ENCODE measurements around the gene PLAAT2.
"Not testable (repeated sequence)": the region's sequence is repeated elsewhere in the genome, so short reads cannot be mapped to it uniquely, and the experiment has no call there.

The PLAAT2 gene

GRCh38 chr11:63574856-63575602, 11.8 kb upstream of the PLAAT2 start:
- no peak for FAIRE-seq

- FAIRE-seq: peak; percentile 77
Measured at GRCh38 chr11:63573881-63574855, 11.0 kb upstream of the PLAAT2 start.

DNA sequence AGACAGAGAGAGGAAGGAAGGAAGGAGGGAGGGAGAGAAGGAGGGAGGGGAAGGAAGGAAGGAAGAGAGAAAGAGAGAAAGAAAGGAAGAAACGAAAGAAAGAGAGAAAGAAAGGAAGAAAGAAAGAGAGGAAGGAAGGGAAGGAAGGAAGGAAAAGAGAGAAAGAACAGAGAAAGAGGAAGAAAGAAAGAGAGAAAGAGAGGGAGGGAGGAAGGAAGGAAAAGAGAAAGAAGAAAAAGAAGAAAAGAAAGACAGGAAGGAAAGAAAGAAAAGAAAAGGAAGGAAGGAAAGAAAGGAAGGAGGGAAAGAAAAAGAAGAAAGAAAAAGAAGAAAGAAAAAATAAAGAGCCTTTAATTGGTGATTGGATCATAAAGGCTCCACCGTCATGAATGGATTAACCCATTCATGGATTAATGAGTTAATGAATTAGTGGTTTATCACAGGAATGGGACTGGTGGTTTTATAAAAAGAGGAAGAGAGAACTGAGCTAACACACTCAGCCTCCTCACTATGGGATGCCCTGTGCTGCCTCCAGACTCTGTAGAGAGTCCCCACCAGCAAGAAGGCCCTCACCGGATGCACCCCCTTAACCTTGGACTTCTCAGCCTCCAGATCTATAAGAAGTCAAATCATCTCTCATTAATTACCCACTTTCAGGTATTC, 9.0 kb upstream of the PLAAT2 start:
- no peak for FAIRE-seq

DNA sequence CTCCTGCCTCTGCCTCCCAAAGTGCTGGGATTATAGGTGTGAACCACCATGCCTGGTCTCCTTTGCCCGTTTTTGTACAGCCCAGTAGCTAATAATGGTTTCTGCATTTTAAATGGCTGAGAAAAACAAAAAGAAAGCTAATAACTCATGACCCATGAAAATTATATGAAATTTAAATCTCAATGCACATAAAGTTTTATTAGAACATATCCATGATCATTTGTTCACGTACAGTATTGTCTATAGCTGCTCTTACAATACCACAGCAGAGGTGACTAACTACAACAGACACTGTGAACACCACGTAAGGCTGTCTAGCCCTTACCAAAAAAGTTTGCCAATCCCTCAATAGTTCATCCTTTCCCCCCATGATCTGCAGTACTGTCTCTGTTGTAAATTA, 6.4 kb upstream of the PLAAT2 start:
- FAIRE-seq: no peak

DNA sequence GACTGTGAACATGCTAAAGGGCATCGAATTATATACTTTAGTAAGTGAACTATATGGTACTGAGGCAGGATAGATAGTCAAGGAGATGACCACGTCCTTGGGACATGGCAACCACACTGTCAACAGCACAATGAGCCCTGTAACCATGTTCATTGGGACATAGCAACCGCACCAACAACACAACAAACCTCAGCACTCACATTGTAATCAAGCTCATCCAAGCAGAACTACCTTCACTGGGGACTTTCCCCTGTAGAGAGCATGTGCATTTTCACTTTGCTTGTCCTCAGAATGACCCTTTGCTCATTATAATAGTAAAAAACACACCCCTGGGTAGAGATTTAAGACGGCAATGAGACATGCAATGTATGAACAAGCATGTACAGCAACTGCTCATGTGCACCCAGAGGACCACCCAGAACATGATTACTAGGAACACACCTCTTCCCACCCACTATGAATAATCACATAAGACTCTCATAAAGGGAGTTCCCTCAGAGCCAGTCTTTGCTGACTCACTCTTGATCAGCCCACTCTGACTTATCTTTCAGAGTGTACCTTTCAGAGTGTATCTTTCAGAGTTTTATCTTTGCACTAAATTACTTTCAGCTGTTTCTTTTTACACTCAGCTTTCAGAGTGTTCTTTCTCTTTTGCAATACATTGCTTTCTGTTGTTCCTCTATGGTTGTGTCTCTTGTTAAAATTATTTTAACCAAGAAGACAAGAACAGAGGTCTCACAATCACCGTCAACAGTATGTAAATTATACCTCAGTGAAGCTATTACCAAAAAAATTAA, 4.1 kb upstream of the PLAAT2 start:
- no peak for FAIRE-seq

GRCh38 chr11:63564784-63565350, 1.7 kb upstream of the PLAAT2 start:
- FAIRE-seq: no peak

DNA sequence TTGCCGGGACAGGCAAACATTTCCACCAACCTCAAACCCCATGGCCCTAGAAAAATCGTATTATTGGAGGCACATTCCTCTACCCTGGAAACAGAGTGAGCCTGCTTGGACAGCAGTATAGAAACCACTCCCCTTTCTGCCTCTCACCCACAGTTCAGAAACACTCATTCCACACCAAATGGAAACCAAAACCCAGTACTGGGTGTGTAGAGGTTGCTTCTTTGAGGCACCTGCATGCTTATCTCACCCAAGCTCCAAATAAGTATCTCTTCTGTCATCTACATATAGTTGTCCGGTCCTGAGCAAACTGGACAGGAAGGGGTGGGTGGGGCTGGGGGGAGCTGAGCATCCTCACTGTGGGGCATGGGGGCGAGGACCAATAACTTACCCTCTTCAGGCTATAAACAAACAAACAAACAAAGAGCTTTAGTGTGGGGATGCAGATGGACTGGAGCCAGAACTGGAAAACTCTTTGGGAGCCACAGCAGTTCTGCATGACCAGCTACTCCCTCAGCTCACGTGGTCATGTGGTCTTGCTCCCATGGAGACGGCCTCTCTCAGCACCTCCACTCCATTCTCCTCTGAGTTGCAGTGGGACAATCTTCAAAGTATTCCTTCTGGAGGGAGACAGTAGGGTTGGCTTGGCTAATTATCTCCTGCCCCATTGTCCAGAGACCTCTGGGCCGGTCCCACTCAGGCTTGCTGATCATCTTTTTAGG, 1.0 kb upstream of the PLAAT2 start:
- no peak for FAIRE-seq

DNA sequence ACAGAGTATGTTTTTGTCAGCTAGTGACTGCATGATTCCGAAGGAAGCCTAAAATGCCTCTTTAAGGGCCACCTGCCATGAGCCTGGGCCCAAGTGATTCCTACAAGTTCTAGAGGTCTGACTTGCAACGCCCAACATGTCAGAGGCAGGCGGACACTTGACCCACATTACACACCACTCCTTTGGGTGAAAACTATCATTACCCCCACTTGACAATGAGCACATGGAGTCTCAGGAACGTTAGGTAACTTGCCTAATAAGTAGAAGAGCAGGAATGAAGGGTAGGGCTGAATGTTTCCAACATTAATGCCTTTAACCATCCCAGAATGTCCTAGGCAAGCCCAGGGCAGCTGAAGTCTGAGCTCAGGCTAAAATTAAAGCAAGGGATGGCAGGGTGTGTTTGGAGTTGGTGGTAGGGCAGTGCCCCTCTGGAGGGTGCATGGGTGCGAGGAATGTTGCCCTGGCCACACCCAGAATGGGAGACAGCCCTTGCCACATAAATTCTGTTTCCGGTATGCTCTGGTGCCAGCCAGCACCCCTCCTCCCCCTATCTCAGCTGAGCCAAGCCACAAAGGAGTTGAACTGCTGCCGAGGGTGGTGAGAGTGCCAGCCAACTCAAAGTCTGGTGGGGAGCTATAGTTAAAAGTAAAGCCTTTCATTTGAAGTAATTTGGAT, 2.5 kb downstream of the PLAAT2 start:
- no peak for FAIRE-seq

DNA sequence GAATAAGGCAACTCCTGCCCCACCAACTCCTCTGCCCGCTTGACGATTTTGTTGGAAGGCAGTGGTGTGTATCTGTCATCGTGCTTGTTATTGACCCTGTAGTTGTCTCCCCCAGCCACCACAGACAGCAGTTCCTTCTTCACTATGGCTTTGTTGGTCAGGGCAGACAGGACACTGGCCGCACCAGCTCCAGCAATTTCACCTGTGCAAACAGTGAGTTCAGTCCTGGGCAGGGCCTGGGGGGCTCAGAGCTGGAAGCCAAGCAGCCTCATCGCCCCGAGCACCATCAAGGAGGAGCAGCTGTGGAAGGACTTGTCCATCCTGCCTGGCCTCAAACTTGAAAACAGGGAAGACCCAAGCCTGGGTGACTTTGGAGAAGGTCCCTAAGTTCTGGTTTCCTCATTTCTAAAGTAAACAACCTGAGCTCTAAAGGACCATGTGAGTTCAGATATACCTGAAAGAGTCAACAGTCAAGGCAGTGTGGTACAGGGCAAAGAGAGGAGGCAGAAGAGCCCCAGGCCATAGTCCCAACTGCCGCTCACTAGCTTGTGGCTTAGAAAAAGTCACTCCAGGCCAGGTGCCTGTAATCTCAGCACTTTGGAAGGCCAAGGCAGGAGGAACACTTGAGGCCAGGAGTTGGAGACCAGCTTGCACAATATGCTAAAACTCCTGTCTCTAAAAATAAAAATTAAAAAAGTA, 4.6 kb downstream of the PLAAT2 start:
- FAIRE-seq: no peak

DNA sequence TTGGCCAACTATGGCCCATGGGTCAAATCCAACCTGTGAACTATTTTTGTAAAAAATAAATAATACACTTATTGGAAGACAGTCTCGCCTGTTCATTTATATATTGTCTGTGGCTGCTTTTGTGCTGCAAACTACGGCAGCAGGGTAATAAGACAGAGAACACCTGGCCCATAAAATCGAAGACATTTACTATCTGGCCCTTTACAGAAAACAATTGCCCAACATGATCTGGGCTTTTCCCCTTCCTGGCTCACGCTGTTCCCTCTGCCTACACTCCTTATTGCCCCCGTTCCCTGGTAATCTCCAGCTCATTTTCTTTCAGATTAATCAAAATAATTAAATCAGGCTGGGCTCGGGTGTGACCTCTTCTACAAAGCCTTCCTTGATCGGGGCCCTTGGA, 5.6 kb downstream of the PLAAT2 start:
- FAIRE-seq: no peak

DNA sequence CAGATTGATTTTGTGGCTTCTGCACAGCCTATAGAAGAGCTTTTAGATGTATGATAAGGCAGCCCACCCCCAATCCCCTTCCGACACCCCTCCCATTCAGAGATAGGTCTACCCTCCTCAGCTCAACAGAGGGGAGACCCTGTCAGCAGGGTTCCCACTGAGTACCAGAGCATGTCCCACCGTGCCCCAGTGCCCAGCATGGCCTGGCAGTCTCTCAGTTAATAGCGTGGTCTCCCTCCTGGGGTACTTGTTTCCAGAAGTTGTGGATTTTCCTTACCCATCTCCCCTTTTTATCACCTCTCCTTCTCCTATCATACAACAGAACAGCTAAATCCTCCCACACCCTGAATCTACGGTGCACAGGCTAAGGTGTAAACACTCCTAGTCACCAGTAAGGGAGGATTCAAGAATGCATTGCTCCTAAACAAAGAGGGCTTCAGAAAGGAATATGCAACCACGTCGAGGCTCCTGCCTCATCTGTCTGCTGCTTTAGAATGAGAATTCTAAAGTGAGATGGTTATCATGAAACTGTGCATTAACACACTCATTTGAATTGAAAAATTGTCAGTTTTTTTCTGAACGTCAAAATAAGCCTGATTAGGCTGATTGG, 6.7 kb downstream of the PLAAT2 start:
- FAIRE-seq: no peak

- no peak for FAIRE-seq
Measured at GRCh38 chr11:63554877-63555223, 8.3 kb downstream of the PLAAT2 start.

DNA sequence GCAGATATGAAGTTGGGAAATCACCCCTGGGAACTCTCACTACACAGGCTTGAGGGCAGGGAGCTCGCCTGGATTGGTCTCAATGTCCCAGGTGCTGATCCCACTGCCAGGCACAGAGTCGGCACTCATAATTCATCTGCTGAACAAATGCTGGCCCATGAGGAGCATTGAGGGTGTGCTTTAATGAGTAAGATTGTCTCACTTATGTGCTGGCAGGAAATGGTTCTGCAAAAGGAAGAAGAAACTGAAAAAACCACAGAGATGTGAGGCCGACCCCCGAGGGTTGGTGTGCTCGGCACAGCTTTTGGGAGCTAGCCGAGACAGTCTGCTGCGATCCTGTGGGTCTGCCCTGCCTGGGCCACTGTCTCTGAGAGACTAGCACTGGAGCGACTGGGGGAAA, 9.4 kb downstream of the PLAAT2 start:
- FAIRE-seq: no peak

DNA sequence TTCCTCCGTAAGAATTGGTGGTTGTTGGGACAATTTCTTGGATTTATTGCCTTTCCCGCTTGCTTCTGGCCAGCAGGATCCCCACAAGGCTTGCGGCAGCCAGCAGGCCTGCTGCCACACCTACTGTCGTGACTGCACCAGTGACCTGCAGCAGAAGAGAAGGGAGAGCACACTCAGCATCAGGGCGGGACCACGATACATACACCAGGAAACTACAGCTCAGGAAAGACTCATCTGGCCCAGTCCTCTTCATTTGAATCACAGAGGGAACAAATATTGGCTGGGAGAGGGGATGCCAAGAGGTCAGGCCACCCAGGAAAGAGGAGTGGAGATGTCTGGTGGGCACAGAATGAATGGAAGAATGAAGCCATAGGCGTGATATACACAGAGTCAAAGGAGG, 10.3 kb downstream of the PLAAT2 start:
- no peak for FAIRE-seq

GRCh38 chr11:63551889-63552266, 11.3 kb downstream of the PLAAT2 start:
- FAIRE-seq: no peak

DNA sequence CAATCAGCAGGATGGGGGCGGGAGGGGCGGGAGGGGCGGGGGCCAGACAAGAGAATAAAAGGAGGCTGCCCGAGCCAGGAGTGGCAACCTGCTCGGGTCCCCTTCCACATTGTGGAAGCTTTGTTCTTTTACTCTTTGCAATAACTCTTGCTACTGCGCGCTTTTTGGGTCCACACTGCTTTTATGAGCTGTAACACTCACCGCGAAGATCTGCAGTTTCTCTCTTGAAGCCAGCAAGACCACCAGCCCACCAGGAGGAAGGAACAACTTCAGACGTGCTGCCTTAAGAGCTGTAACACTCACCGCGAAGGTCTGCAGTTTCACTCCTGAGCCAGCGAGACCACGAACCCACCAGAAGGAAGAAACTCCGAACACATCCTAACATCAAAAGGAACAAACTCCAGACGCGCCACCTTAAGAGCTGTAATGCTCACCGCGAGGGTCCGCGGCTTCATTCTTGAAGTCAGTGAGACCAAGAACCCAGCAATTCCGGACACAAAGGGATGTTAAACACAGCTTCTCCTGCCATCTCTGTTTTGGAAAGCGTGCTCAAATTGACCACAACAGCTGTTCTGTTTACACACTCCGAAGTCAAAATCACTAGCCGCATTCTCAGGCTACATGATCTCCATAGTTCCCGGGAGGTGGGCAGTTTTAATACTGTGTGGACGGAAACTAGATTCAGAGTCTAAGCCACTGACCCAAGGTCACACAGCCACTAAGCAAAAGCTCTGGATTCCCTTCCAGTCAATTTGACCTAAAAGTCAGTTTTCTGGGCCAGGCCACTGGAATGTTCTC, 11.9 kb downstream of the PLAAT2 start:
- no peak for FAIRE-seq

- FAIRE-seq: not testable (repeated sequence)
Measured at GRCh38 chr11:63550156-63550700, 13.0 kb downstream of the PLAAT2 start.

DNA sequence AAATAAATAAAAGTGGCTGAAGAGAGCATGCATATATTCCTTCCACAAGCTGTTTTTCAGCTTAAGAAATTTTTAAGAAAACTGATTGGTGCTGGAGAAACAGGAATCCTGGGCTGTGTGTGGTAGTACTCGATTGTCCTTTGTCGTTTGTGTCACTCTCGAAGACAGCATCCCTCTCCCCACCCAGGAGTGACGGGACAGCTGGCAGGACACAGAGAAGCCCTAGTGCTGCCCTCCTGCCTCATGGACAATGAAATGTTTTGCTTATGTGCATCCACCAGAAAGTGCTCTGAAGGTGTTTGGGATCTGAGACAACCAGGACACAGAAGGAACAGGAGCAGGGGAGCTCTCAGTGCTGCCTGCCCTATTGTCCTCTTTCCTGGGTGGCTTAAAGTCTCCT, 13.8 kb downstream of the PLAAT2 start:
- FAIRE-seq: no peak

DNA sequence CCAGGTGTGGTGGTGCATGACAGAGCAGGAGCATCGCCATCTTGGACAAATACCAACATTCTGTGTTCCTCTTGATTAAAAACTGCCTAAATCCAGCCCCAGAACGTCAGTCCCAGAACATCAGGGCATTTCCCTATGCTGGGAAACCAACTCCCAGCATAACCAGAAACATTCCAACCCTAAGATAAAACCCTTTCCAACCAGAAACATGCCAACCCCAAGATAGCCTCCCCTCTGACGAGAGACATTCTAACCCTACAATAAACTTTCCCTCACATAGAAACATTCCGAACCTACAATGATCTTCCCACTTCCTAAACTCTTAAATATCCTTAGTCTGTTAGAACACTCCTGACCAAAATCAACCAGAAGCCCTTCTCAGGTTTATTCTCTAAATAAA, 15.0 kb downstream of the PLAAT2 start:
- FAIRE-seq: no peak

All from A204.1 (cell line).